ENCODE measurements around the gene VIM.

GRCh38 chr10:17206210-17206709, 21.8 kb upstream of the VIM start:
- TF ChIP-seq CTCF (IDR thresholded peaks at IDR 0.05; ENCODE audit: poor library complexity) (no peak), EZH2phosphoT487 (IDR thresholded peaks at IDR 0.05; ENCODE audit: low read depth, severe bottlenecking, unreplicated experiment) (no peak), EZH2 (IDR thresholded peaks at IDR 0.05; ENCODE audit: borderline replicate concordance) (no peak)
